GM12891 (cell line): ENCODE results near the gene SLC10A4.

Source experiments
- POLR2A ChIP-seq: IDR thresholded peaks from 2 replicates; pipeline ENCODE4 v1.6.1; 2011; ENCODE audit warnings: low read depth, low read length, control low read depth
- SPI1 ChIP-seq: IDR thresholded peaks from 2 replicates; pipeline ENCODE4 v1.6.1; 2011; ENCODE audit warnings: low read depth, low read length, control low read depth

DNA sequence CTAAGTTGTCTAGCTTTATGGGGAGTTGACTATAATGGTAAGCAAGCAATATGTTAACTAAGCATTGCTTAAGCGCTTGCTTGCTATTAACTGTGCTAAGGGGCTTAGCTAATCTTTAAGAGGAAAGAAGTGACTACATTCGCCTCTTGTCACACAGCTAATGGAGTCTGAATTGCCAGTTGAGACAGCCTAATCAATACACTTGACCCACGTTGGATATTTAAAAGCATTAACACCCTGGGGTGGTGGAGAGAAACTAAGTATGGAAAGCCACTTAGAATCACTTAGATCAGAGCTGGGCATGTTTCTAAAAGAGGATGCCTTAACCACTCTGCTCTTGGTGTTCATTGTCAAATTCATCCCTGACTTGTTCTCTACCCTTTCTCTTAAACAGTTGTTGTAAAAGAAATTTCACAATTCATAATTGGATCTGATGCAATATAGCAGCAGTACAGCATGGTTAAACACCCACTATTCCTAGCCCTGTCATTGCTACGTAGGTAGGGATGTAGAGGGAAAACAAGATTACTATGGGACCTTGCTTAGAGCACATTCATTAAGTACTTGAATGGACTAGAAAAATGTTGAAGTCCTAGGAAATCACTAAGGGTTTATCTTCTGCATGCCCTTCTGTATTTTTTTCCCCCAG, 10.4 kb downstream of the SLC10A4 start:
- no peak for TF ChIP-seq POLR2A
- no peak for TF ChIP-seq SPI1
